Measurements from ENCODE around the gene VGLL4. TPM values are rescaled to one million over a fixed set of nuclear protein-coding genes. Genes with fewer than 3 reads are reported as not detected.

Gene VGLL4
- total and polyA plus RNA-seq, 2 of the 4 experiments (the other 2 are of a cell fraction): 26.2 to 35.4 TPM

DNA sequence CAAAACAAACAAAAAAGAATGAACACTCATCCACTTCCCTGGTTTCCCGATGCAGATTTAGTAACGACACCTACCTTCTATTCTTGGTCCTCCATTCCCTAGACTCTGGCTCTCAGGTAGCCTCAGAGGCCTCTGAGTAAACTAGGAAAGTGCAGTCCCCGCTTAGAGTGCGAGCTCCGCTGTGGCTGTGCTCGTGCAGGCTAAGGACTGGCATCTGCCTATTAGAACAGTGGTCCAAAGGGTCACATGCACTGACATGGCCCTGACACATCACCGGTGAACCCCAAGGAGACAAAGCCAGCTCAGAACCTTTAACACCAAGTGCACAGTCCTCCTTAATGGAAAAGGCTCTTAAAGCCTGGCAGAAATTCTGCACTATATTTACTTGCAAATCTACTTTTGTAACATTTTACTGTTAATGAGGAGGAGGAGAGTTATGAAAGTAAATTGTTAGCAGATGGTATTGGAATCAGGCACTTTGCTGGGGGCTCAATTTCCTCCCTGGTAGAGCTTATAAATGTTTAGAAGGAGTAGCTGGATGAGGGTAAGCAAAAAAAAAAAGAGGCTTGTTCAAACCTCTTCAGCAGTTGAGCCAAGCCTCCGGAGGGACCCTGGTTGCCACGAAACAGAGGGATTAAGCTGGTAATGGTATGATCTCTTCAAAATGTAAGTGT lies 31.1 kb downstream of the VGLL4 start:
- ChIA-PET CTCF (no interaction called here), POLR2A (ENCODE audit: unreplicated experiment) (no interaction called here)
- Histone ChIP-seq H3K36me3 (ENCODE audit: control insufficient read depth, insufficient read depth, low read length) (peaks cover 2% of the 10 kb centered on the region; the same call in 1 of the 2 replicates), H3K9ac (ENCODE audit: low read depth, low read length) (no peak overlapping the region), H2BK15ac (ENCODE audit: low read depth, low read length) (no peak overlapping the region), H3K4me3 (ENCODE audit: insufficient read depth, low read depth, low read length) (no peak overlapping the region), H3K14ac (replicated peaks; ENCODE audit: low read depth, low read length) (no peak overlapping the region; the same call in 1 of the 2 replicates), H3K27me3 (ENCODE audit: control insufficient read depth, insufficient read depth, low read length) (no peaks in the 10 kb centered on the region), H3K9me3 (ENCODE audit: control insufficient read depth, insufficient read depth, low read length) (no peaks in the 10 kb centered on the region), H2AFZ (replicated peaks; ENCODE audit: low read length, poor library complexity) (no peak overlapping the region), H3K9me1 (ENCODE audit: insufficient read depth, low read length) (peaks cover 37% of the 10 kb centered on the region), H3K79me1 (ENCODE audit: low read depth in 1 of 2, low read length in 2 of 2) (peaks cover 19 to 87% of the 10 kb centered on the region in 2 experiments), H2BK120ac (ENCODE audit: low read depth, low read length) (no peak overlapping the region), H4K91ac (ENCODE audit: insufficient read depth, low read depth, low read length) (no peak overlapping the region), H2BK20ac (ENCODE audit: low read depth, low read length) (no peak overlapping the region), H3K4ac (ENCODE audit: low read depth, low read length) (no peak overlapping the region), H2BK5ac (ENCODE audit: low read depth, low read length, poor library complexity, severe bottlenecking) (no peak overlapping the region), H3K4me1 (ENCODE audit: control insufficient read depth, insufficient read depth, low read length) (peaks cover 49% of the 10 kb centered on the region), H2AK9ac (replicated peaks; ENCODE audit: low read depth, low read length, poor library complexity) (no peak overlapping the region), H4K5ac (ENCODE audit: low read depth, low read length) (no peak overlapping the region), H3K18ac (ENCODE audit: low read depth, low read length) (0 out of 2 replicates have a peak overlapping the region, but pooled peaks have one; percentile 39), H3K56ac (ENCODE audit: extremely low read depth, insufficient read depth, low read length) (no peak overlapping the region), H3K27ac (ENCODE audit: insufficient read depth, low read length) (peak overlapping the region; percentile 27; the same call in 1 of the 2 replicates), H4K20me1 (ENCODE audit: insufficient read depth, low read length) (peaks cover 82% of the 10 kb centered on the region), H4K8ac (ENCODE audit: low read depth in 2 of 2, low read length in 2 of 2) (no peak overlapping the region; a peak in 1 of 4 replicates), H2AK5ac (ENCODE audit: low read depth, low read length) (peak overlapping the region; percentile 54; the same call in 1 of the 2 replicates), H3K4me2 (ENCODE audit: low read depth, low read length) (no peak overlapping the region; the same call in 1 of the 2 replicates), H3K23ac (ENCODE audit: low read depth, low read length) (peak overlapping the region; percentile 59; the same call in 1 of the 2 replicates)
- TF ChIP-seq RFX5 (IDR thresholded peaks at IDR 0.05; ENCODE audit: low read depth, low read length): no peak
- TF ChIP-seq, protein P1, sequence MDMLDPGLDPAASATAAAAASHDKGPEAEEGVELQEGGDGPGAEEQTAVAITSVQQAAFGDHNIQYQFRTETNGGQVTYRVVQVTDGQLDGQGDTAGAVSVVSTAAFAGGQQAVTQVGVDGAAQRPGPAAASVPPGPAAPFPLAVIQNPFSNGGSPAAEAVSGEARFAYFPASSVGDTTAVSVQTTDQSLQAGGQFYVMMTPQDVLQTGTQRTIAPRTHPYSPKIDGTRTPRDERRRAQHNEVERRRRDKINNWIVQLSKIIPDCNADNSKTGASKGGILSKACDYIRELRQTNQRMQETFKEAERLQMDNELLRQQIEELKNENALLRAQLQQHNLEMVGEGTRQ (IDR thresholded peaks at IDR 0.05; ENCODE audit: low read depth, low read length): no peak
- TF ChIP-seq, protein P2, sequence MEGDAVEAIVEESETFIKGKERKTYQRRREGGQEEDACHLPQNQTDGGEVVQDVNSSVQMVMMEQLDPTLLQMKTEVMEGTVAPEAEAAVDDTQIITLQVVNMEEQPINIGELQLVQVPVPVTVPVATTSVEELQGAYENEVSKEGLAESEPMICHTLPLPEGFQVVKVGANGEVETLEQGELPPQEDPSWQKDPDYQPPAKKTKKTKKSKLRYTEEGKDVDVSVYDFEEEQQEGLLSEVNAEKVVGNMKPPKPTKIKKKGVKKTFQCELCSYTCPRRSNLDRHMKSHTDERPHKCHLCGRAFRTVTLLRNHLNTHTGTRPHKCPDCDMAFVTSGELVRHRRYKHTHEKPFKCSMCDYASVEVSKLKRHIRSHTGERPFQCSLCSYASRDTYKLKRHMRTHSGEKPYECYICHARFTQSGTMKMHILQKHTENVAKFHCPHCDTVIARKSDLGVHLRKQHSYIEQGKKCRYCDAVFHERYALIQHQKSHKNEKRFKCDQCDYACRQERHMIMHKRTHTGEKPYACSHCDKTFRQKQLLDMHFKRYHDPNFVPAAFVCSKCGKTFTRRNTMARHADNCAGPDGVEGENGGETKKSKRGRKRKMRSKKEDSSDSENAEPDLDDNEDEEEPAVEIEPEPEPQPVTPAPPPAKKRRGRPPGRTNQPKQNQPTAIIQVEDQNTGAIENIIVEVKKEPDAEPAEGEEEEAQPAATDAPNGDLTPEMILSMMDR (conservative IDR thresholded peaks at IDR 0.05; ENCODE audit: low read depth, low read length): no peak
- TF ChIP-seq NFE2L2 (IDR thresholded peaks at IDR 0.05; ENCODE audit: low read depth, low read length): no peak
- TF ChIP-seq BHLHE40 (IDR thresholded peaks at IDR 0.05; ENCODE audit: low read depth, low read length): no peak
- TF ChIP-seq FOS (IDR thresholded peaks at IDR 0.05; ENCODE audit: low read depth, low read length): no peak
- no peak for TF ChIP-seq RAD21 (IDR thresholded peaks at IDR 0.05; ENCODE audit: low read length)
- no peak for TF ChIP-seq RCOR1 (IDR thresholded peaks at IDR 0.05; ENCODE audit: insufficient replicate concordance, low read length)
- TF ChIP-seq MAFK (IDR thresholded peaks at IDR 0.05; ENCODE audit: low read depth, low read length): no peak
- no peak for TF ChIP-seq CHD1 (IDR thresholded peaks at IDR 0.05; ENCODE audit: low read depth, low read length)
- TF ChIP-seq, protein P3, sequence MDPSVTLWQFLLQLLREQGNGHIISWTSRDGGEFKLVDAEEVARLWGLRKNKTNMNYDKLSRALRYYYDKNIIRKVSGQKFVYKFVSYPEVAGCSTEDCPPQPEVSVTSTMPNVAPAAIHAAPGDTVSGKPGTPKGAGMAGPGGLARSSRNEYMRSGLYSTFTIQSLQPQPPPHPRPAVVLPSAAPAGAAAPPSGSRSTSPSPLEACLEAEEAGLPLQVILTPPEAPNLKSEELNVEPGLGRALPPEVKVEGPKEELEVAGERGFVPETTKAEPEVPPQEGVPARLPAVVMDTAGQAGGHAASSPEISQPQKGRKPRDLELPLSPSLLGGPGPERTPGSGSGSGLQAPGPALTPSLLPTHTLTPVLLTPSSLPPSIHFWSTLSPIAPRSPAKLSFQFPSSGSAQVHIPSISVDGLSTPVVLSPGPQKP (IDR thresholded peaks at IDR 0.05; ENCODE audit: borderline replicate concordance, low read depth, low read length): no peak
- TF ChIP-seq POLR2A (IDR thresholded peaks at IDR 0.05; ENCODE audit: low read depth, low read length): no peak
- no peak for TF ChIP-seq CEBPB (IDR thresholded peaks at IDR 0.05; ENCODE audit: low read depth, low read length)
- TF ChIP-seq MAZ (IDR thresholded peaks at IDR 0.05; ENCODE audit: borderline replicate concordance, low read depth, low read length): no peak
- TF ChIP-seq SMC3 (IDR thresholded peaks at IDR 0.05; ENCODE audit: low read depth, low read length): no peak
- intact Hi-C loops (cut with micrococcal nuclease) (loop anchor here (2.0 kb wide), 1 partner anchor 16 kb away; no protein-coding TSS in a partner anchor), dilution Hi-C loops (cut with HindIII; ENCODE audit: low sequenced_read_pairs, unreplicated experiment) (no loop called here), in situ Hi-C loops (cut with MboI; ENCODE audit: low sequenced_read_pairs) (no loop called here)
- no TSS peak for BruUV-seq (replicated peaks)
- no peak for DNase-seq
- ATAC-seq (ENCODE audit: low read depth): no peak
- WGBS, 2 experiments (ENCODE audit: extremely low coverage in 2 of 2, insufficient read length in 1 of 2): 70% methylated on average over 4 of the region's 9 CpGs; no CpG with 5 or more reads in 1 of the 2 experiments

All from IMR-90 (cell line).